Keratinocyte (primary cell): Measurements from ENCODE around the gene LHPP. TPM values are rescaled to one million over a fixed set of nuclear protein-coding genes. Genes with fewer than 3 reads are reported as not detected.

Experiments used
- DNase-seq: peaks from one replicate; pipeline ENCODE4 v3.0.0-alpha.2; 2011; ENCODE audit warnings: low read depth, missing footprints, low spot score
- FAIRE-seq: peaks from 2 replicates; lab custom pipeline; 2011; peaks lifted over from hg19 to GRCh38; lab: Jason Lieb, UNC
- H2AFZ ChIP-seq: 2 replicates; pipeline ENCODE4 v1.6.0; 2012; ENCODE audit warnings: low read length, control low read depth, inconsistent platforms; ENCODE audit not compliant: control insufficient read depth
- H3K27ac ChIP-seq: 2 replicates; pipeline ENCODE4 v1.5.1; 2011; ENCODE audit warnings: low read length; ENCODE audit not compliant: control insufficient read depth, insufficient read depth
- H3K27me3 ChIP-seq: 3 replicates; pipeline ENCODE4 v1.6.0; 2011; ENCODE audit warnings: low read length; ENCODE audit not compliant: control insufficient read depth, insufficient read depth; ENCODE audit errors: extremely low read depth
- H3K36me3 ChIP-seq, 2 experiments: 2 replicates in 1 of 2; 3 replicates in 1 of 2; pipeline ENCODE4 v1.5.1; 2011; ENCODE audit warnings: low read length in 2 of 2, mild to moderate bottlenecking in 1 of 2; ENCODE audit not compliant: control insufficient read depth in 2 of 2, insufficient read depth in 2 of 2; ENCODE audit errors: extremely low read depth in 1 of 2
- H3K4me1 ChIP-seq: 3 replicates; pipeline ENCODE4 v1.5.1; 2011; ENCODE audit warnings: low read length; ENCODE audit not compliant: control insufficient read depth, insufficient read depth; ENCODE audit errors: extremely low read depth
- H3K4me2 ChIP-seq: 3 replicates; pipeline ENCODE4 v1.6.0; 2011; ENCODE audit warnings: low read depth, low read length; ENCODE audit not compliant: control insufficient read depth, insufficient read depth; ENCODE audit errors: extremely low read depth
- H3K4me3 ChIP-seq, 3 experiments: fragments of 200-600 bp in 1 of 3; sonication (generic) in 1 of 3; 2 replicates in 2 of 3; 3 replicates in 1 of 3; pipeline ENCODE4 v1.5.1; 2011 to 2016; ENCODE audit warnings: low read length in 3 of 3, mild to moderate bottlenecking in 3 of 3, control low read depth in 2 of 3, inconsistent platforms in 1 of 3, low read depth in 1 of 3, mixed read lengths in 1 of 3, mixed run types in 1 of 3, moderate library complexity in 1 of 3; ENCODE audit not compliant: control insufficient read depth in 2 of 3, insufficient read depth in 2 of 3; ENCODE audit errors: extremely low read depth in 1 of 3
- H3K79me2 ChIP-seq: 2 replicates; pipeline ENCODE4 v1.6.0; 2012; ENCODE audit warnings: low read length; ENCODE audit not compliant: control insufficient read depth, insufficient read depth
- H3K9ac ChIP-seq: 3 replicates; pipeline ENCODE4 v1.6.0; 2011; ENCODE audit warnings: low read length; ENCODE audit not compliant: control insufficient read depth, insufficient read depth; ENCODE audit errors: extremely low read depth
- H3K9me1 ChIP-seq: 3 replicates; pipeline ENCODE4 v1.6.0; 2011; ENCODE audit warnings: low read length; ENCODE audit not compliant: control insufficient read depth, insufficient read depth; ENCODE audit errors: extremely low read depth
- H3K9me3 ChIP-seq: 2 replicates; pipeline ENCODE4 v1.5.1; 2012; ENCODE audit warnings: low read depth, low read length; ENCODE audit not compliant: control insufficient read depth
- H4K20me1 ChIP-seq: 3 replicates; pipeline ENCODE4 v1.6.0; 2011; ENCODE audit warnings: low read length; ENCODE audit not compliant: control insufficient read depth, insufficient read depth; ENCODE audit errors: extremely low read depth
- CTCF ChIP-seq, 3 experiments: IDR thresholded peaks in 1 of 3; conservative IDR thresholded peaks in 1 of 3; optimal IDR thresholded peaks in 1 of 3; 2 replicates in 2 of 3; 3 replicates in 1 of 3; pipeline versions ENCODE3 to v1.5.1; 2011; ENCODE audit warnings: low read length in 3 of 3, mild to moderate bottlenecking in 3 of 3, moderate library complexity in 2 of 3, control low read depth in 1 of 3, inconsistent platforms in 1 of 3; ENCODE audit not compliant: insufficient read depth in 2 of 3; ENCODE audit errors: extremely low read depth in 1 of 3
- EZH2 ChIP-seq: IDR thresholded peaks from one replicate; pipeline ENCODE4 v1.6.1; 2012; ENCODE audit warnings: inconsistent platforms, mild to moderate bottlenecking, low read length, moderate library complexity
- dilution Hi-C: fragments of 300-500 bp; cut with MboI; formaldehyde crosslinking; loops from one replicate; pipeline ENCODE4 v1.7.0; 2020; ENCODE audit warnings: low sequenced_read_pairs; ENCODE audit not compliant: extremely low pct_ligation_motif_present
- polyA plus RNA-seq, 5 experiments: library from polyadenylated mRNA; depleted of rRNA in 3 of 5; stranded (reverse) in 3 of 5; stranded (forward) in 1 of 5; unstranded in 1 of 5; fragments of >200 nt; gene quantifications; 1 replicate in 1 of 5; 2 replicates in 3 of 5; 3 replicates in 1 of 5; pipeline versions ENCODE4 v1.2.1 to v1.2.3, GENCODE V29; 2011 to 2012; ENCODE audit warnings: missing spikeins in 2 of 5, low read depth in 1 of 5, low replicate concordance in 1 of 5

Gene LHPP
- polyA plus RNA-seq, 1 donor (not counting 4 experiments of a cell fraction or from before 2014, with no cell fraction given), result 13.1 TPM

- Histone ChIP-seq H3K9ac (no peak overlapping the region), H4K20me1 (no peaks in the 10 kb centered on the region), H3K27me3 (peaks cover 4% of the 10 kb centered on the region), H3K4me3 (no peak overlapping the region), H3K4me2 (no peak overlapping the region), H3K79me2 (no peaks in the 10 kb centered on the region), H2AFZ (no peak overlapping the region), H3K9me1 (no peaks in the 10 kb centered on the region), H3K27ac (no peak overlapping the region), H3K4me1 (no peaks in the 10 kb centered on the region), H3K36me3 (no peaks in the 10 kb centered on the region), H3K9me3 (no peaks in the 10 kb centered on the region)
- dilution Hi-C loops, result no loop called here
- DNase-seq, result no peak
- no peak for TF ChIP-seq CTCF (optimal IDR thresholded peaks at IDR 0.05 in 1 of 3, IDR thresholded peaks at IDR 0.05 in 1 of 3, conservative IDR thresholded peaks at IDR 0.05 in 1 of 3; ENCODE audit: extremely low read depth in 1 of 3, insufficient read depth in 2 of 3, low read length in 3 of 3)
- TF ChIP-seq EZH2, result no peak
- no peak for FAIRE-seq
Observed at GRCh38 chr10:124611738-124612137, 150.1 kb downstream of the LHPP start.

GRCh38 chr10:124612611-124613498, 151.2 kb downstream of the LHPP start:
- no peak overlapping the region for H3K9ac ChIP-seq
- no peak for DNase-seq
- no peaks in the 10 kb centered on the region for H3K4me1 ChIP-seq
- H3K4me2 ChIP-seq, result no peak overlapping the region
- H3K9me1 ChIP-seq, result no peaks in the 10 kb centered on the region
- no peak overlapping the region for H3K4me3 ChIP-seq
- H3K27ac ChIP-seq, result no peak overlapping the region
- no peaks in the 10 kb centered on the region for H3K9me3 ChIP-seq
- H4K20me1 ChIP-seq, result no peaks in the 10 kb centered on the region
- H3K36me3 ChIP-seq, result peaks cover 0 to 3% of the 10 kb centered on the region in 2 experiments
- dilution Hi-C loops, result no loop called here
- H2AFZ ChIP-seq, result no peak overlapping the region
- peaks cover 2% of the 10 kb centered on the region for H3K27me3 ChIP-seq
- no peaks in the 10 kb centered on the region for H3K79me2 ChIP-seq
- no peak for FAIRE-seq
- TF ChIP-seq CTCF (optimal IDR thresholded peaks at IDR 0.05 in 1 of 3, IDR thresholded peaks at IDR 0.05 in 1 of 3, conservative IDR thresholded peaks at IDR 0.05 in 1 of 3; ENCODE audit: extremely low read depth in 1 of 3, insufficient read depth in 2 of 3, low read length in 3 of 3) (no peak), EZH2 (no peak)
